Measurements from ENCODE around the gene ARHGAP42. TPM values are rescaled to one million over a fixed set of nuclear protein-coding genes. Genes with fewer than 3 reads are reported as not detected.

Gene ARHGAP42
- total RNA-seq, 1 experiment from 2014 or later, result 39.1 TPM

DNA sequence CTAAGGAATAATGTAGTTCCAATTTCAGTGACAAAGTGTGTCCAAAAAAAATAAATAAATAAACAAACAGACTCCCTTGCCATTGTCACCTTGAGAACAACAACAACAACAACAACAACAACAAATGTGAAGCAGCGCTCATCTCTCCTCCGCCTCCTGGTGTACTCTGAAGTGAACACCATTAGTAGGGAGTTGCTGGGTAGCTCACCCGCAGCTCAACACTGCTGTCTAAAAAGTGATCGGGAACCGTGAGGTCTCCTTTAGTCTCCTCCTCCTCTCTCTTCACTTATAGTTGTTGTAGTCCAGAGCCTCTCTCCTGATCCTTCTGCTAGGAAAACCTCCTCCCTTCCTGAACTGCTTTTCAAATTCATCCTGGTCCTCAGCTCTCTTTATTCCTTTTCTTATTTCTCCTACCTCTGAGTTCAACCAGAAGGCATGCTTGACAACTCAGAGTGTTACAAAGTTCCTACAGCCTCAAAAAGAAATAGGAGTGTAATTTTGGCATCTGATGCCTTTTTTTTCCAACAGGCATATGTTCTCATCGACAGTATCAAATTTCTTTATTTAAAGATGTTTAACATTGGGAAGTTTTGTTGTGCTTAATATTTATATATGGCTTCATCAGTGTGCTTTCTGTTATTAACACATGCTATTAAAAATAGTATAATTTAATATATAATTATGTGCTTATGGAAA lies 227.5 kb downstream of the ARHGAP42 start:
- Histone ChIP-seq H2BK5ac (ENCODE audit: insufficient read length, low read length) (no peak overlapping the region), H3K27ac (ENCODE audit: insufficient read length, low read depth, low read length) (no peak overlapping the region), H2AFZ (ENCODE audit: low read length) (no peak overlapping the region), H3K9me3 (ENCODE audit: control insufficient read depth, low read depth, low read length) (no peaks in the 10 kb centered on the region), H3K4me2 (ENCODE audit: insufficient read depth, insufficient read length, low read length) (no peak overlapping the region), H4K8ac (replicated peaks; ENCODE audit: insufficient read length, low read depth, low read length) (no peak overlapping the region), H3K9ac (ENCODE audit: extremely low read depth, insufficient read length, low read length) (no peak overlapping the region), H2BK12ac (ENCODE audit: insufficient read length, low read depth, low read length) (no peak overlapping the region), H3K18ac (ENCODE audit: insufficient read length, low read depth, low read length) (no peak overlapping the region), H4K20me1 (ENCODE audit: control insufficient read depth, insufficient read depth, insufficient read length) (no peaks in the 10 kb centered on the region), H3K14ac (ENCODE audit: insufficient read depth, low read length) (no peak overlapping the region), H3K79me1 (ENCODE audit: insufficient read depth, low read depth, low read length, poor library complexity, severe bottlenecking) (no peaks in the 10 kb centered on the region), H3T11ph (ENCODE audit: low read length) (no peak overlapping the region), H3K23me2 (ENCODE audit: insufficient read length, low read depth, low read length, poor library complexity, severe bottlenecking) (no peaks in the 10 kb centered on the region), H2BK15ac (ENCODE audit: low read depth, low read length) (no peak overlapping the region), H3K79me2 (ENCODE audit: insufficient read depth, low read length) (no peaks in the 10 kb centered on the region), H3K4ac (ENCODE audit: low read depth, low read length) (no peak overlapping the region), H3K56ac (ENCODE audit: insufficient read length, low read depth, low read length) (no peak overlapping the region), H3K4me1 (ENCODE audit: insufficient read depth, low read length) (no peaks in the 10 kb centered on the region; the same call in 1 of the 2 replicates), H3K27me3 (ENCODE audit: insufficient read depth, low read length) (no peaks in the 10 kb centered on the region), H2BK20ac (ENCODE audit: low read depth, low read length, poor library complexity, severe bottlenecking) (no peak overlapping the region), H2BK120ac (ENCODE audit: low read depth, low read length, poor library complexity, severe bottlenecking) (no peak overlapping the region), H4K91ac (ENCODE audit: insufficient read length, low read depth, low read length) (no peak overlapping the region), H3K23ac (ENCODE audit: insufficient read length, low read depth, low read length) (no peak overlapping the region), H2AK5ac (ENCODE audit: insufficient read length, low read length) (no peak overlapping the region), H4K5ac (ENCODE audit: insufficient read length, low read depth, low read length) (no peak overlapping the region)
- DNase-seq, result no peak
- Mint-ChIP-seq H3K4me3 (no peak overlapping the region), H3K27me3 (ENCODE audit: low read depth) (no peaks in the 10 kb centered on the region), H3K9me3 (no peaks in the 10 kb centered on the region), H3K4me1 (peaks cover 18 to 28% of the 10 kb centered on the region in 2 experiments), H3K27ac (peak overlapping the region; percentile 13 to 34 (median 22); a peak in 5 of 7 replicates), H3K36me3 (ENCODE audit: insufficient read depth in 1 of 3, low read depth in 3 of 3) (peaks cover 0 to 6% (median 0%) of the 10 kb centered on the region in 3 experiments; a peak in 3 of 7 replicates)
- no CpG with 5 or more reads among the region's 6 CpGs for WGBS (ENCODE audit: extremely low coverage, insufficient read length, low lambda C conversion rate)
- TF ChIP-seq CTCF (conservative IDR thresholded peaks at IDR 0.05), result no peak

Data from H9 (cell line).